Left cardiac atrium (tissue), 4 donors: ENCODE data around the gene TBC1D5. TPM values are rescaled to one million over a fixed set of nuclear protein-coding genes. Genes with fewer than 3 reads are reported as not detected.
A peak's percentile ranks its signal among the peaks of the same experiment; 100 is the strongest.
"Not testable (repeated sequence)": the region's sequence is repeated elsewhere in the genome, so short reads cannot be mapped to it uniquely, and the experiment has no call there.

Experiments
- ATAC-seq, 2 donors: fragments of 200-7000 bp; cut with Tn5 transposase; one replicate each; pipeline ENCODE4 v1.9.1; 2020; ENCODE audit warnings: mild to moderate bottlenecking in 2 of 2, moderate library complexity in 2 of 2
- DNase-seq: peaks from one replicate; pipeline ENCODE4 v3.0.0-alpha.2; 2020
- intact Hi-C, 2 donors: fragments of 100-400 bp; cut with DNase I; formaldehyde crosslinking; loops; one replicate each; pipeline versions ENCODE4 v1.14.1 to v1.15.1; 2022 to 2023
- total RNA-seq, 2 donors: library from RNA; stranded (reverse); fragmentation: NEBNext Ultra II Directional; extraction: Animal tissue kit (Norgen Biotek cat#: 25700); gene quantifications; one replicate each; pipeline ENCODE4 v1.2.1, GENCODE V29; 2021
- donor health status: DM: no; HTN: yes; CAD: no.
- donor health status: DM: no; HTN: yes; CAD: no; lungs with severe emphysema.
- donor health status: DM: yes; HTN: yes; CAD: no.
- donor health status: Dilated cardiomyopathy.

The TBC1D5 gene
- total RNA-seq, 2 donors from 2014 or later = 33.2 to 38.7 TPM

GRCh38 chr3:17752436-17752835 is 10.0 kb upstream of the TBC1D5 start:
- DNase-seq (no peak), ATAC-seq (no peak)
- intact Hi-C loops = no loop called here

DNA sequence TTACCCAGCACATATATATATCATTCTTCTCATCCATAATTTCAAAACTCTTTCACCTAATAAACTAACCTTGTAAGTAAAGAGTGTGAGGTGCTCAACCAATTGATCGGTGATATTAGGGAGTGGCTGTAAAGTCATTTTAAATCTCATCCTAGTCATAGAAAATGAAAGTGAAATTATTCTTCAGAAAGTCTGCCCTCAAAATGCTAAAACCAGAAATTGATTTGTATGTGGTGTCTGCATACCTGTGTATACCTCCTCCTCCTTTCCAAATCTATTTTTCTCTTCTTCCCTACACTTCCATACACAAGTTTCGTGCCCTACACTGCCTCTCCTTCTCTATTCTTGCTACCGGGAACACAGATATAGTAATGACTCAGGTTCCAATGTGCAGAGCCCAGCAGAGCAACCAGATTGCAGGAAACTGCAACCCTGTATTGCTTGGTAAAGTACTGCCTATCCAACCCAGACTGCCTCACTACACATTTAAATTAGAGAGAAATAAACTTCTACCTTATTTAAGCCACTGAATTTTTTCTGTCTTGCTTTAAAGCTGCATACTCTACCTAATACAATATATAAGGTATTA is 7.4 kb upstream of the TBC1D5 start:
- ATAC-seq = peak in 1 of 2 donors; percentile 23
- intact Hi-C loops = no loop called here
- no peak for DNase-seq

GRCh38 chr3:17749281-17749680 is 6.8 kb upstream of the TBC1D5 start:
- intact Hi-C loops = no loop called here

GRCh38 chr3:17747890-17748247 is 5.4 kb upstream of the TBC1D5 start:
- intact Hi-C loops = no loop called here
- no peak for DNase-seq
- no peak for ATAC-seq

More at GRCh38 chr3:17749281-17749680, 6.8 kb upstream of the TBC1D5 start:
- ATAC-seq (no peak), DNase-seq (no peak)

- intact Hi-C loops = no loop called here
- no peak for ATAC-seq
- DNase-seq = no peak
Measured at GRCh38 chr3:17747174-17747889, 4.9 kb upstream of the TBC1D5 start.

DNA sequence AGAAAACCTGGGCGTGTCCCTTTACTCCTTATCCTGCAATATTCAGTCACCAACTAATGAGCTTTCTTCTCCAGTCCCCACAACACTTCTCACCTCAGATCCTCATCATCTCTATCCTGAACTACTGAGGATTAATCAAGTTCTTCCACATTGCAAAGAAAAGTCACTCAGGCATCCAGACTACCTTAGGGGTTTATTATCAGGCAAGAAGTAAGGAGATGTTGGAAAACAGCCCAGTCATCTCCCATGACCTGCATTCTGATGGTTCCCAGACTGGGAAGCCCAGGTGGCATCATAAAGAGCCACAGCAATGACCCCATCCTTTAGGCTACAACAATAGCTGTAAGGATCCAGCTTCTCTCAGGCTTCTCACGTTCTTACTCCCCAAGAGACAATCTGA is 3.5 kb upstream of the TBC1D5 start:
- DNase-seq (no peak), ATAC-seq (no peak)
- intact Hi-C loops = no loop called here

- intact Hi-C loops = no loop called here
Measured at GRCh38 chr3:17745301-17745700, 2.9 kb upstream of the TBC1D5 start.

GRCh38 chr3:17744693-17745092 is 2.3 kb upstream of the TBC1D5 start:
- intact Hi-C loops = no loop called here
- ATAC-seq = no peak
- no peak for DNase-seq

More at GRCh38 chr3:17745301-17745700, 2.9 kb upstream of the TBC1D5 start:
- ATAC-seq (no peak), DNase-seq (no peak)

GRCh38 chr3:17743658-17743995 is 1.2 kb upstream of the TBC1D5 start:
- intact Hi-C loops = no loop called here
- ATAC-seq = no peak
- no peak for DNase-seq

GRCh38 chr3:17742880-17743657 is 638 bp upstream of the TBC1D5 start:
- DNase-seq (no peak), ATAC-seq (peak in 1 of 2 donors; percentile 1)
- intact Hi-C loops = no loop called here

DNA sequence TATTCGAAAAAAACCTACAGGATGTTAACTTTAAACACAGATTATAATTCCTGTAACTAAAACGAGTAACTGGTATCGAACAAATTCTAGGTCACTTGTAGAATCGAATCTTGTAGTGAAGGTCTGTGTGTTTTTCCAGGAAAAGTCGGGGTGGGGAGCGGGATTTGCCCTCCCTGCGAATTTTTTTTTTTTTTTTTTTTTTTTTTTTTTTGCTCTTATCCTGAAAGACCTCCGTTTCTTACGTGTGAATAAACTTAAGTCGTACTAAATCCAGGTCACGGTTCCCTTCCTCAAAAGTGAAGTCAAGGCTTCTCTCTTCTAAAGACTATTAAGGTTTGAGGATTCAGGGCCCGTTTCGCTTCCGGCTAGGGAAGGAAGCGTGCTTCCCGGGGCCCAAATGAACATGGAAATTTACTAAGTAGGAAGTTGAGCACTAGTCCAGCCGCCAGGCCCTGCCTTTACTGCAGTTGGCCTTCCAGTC is 770 bp downstream of the TBC1D5 start:
- ATAC-seq (no peak), DNase-seq (no peak)
- intact Hi-C loops = no loop called here

GRCh38 chr3:17740721-17741141 is 1.7 kb downstream of the TBC1D5 start:
- DNase-seq (no peak), ATAC-seq (no peak)
- intact Hi-C loops = no loop called here

GRCh38 chr3:17738921-17739320 is 3.5 kb downstream of the TBC1D5 start:
- no peak for ATAC-seq
- DNase-seq = no peak
- intact Hi-C loops = no loop called here

DNA sequence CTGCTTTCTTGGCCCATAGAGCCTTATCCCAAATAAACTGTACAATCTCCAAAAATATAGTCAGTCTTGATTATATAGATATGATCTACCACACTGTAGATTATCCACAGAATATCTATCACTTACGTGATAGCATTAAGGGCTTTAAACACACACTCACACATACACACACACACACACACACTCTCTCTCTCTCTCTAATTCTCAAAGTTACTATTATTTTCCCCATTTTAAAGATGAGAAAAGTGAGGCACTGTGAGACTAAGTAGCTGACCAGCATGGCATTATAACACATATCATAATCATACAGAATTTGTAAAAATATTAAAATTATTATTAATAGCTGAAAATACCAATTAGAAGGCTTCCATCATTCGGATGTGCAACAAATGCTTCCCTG is 4.2 kb downstream of the TBC1D5 start:
- DNase-seq (no peak), ATAC-seq (no peak)
- intact Hi-C loops = no loop called here

GRCh38 chr3:17737591-17737990 is 4.8 kb downstream of the TBC1D5 start:
- intact Hi-C loops = no loop called here
- ATAC-seq (no peak), DNase-seq (no peak)

GRCh38 chr3:17735362-17735761 is 7.1 kb downstream of the TBC1D5 start:
- ATAC-seq, DNase-seq, intact Hi-C loops: not testable (repeated sequence)

DNA sequence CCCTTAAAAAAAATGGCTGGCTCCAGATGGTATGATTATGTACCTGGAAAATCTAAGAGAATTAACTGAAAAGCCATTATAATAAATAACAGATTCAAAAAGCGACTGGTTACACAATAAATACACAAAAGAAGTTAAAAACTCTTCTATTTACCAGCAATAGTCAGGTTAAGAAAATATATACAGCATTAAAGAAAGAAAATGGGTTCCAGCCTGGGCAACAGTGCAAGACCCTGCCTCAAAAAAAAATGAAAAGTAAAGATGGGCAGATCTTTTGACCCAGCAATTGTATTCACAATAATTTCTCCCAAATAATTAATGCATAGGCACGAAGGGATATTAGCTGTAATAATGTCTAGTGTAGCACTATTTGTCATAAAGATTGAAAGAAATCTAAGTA is 8.7 kb downstream of the TBC1D5 start:
- ATAC-seq = no peak
- intact Hi-C loops = no loop called here
- no peak for DNase-seq

GRCh38 chr3:17733215-17733614 is 9.2 kb downstream of the TBC1D5 start:
- ATAC-seq (no peak), DNase-seq (no peak)
- intact Hi-C loops = no loop called here

DNA sequence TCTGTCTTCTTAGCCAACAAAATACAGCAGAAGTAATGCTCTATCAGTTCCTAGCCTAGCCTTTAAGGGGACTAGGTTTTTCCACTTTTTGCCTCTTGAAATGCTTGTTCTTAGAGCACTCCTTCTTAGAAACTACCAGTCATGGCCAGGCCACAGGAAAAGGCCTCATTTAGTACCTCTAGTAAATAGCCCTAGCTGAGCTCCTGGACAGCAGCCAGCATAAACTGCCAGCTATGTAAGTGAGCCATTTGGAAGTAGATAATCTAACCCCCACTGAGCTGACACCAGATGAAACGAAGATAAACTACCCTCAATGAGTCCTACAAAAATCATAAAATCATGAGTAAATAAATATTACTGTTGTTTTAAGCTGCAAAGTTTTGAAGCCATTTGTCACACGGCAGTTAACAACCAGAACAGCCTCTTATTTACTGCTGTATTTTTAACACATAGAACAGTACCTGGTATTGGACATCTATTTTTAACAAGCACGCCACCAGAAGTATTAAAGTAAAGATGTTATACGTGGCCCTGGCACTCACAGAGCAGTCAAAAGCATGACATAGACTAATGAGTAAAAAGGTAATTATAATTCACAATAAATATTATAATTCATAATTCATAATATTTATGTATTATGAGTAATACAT is 12.0 kb downstream of the TBC1D5 start:
- ATAC-seq = peak in 1 of 2 donors; percentile 30
- intact Hi-C loops = no loop called here
- peak; percentile 29 for DNase-seq

GRCh38 chr3:17726313-17726712 is 16.1 kb downstream of the TBC1D5 start:
- ATAC-seq = no peak
- intact Hi-C loops = no loop called here

More at GRCh38 chr3:17726313-17726712, 16.1 kb downstream of the TBC1D5 start:
- no peak for DNase-seq
